Measurements from ENCODE around the gene TRNP1.

Gene TRNP1

DNA sequence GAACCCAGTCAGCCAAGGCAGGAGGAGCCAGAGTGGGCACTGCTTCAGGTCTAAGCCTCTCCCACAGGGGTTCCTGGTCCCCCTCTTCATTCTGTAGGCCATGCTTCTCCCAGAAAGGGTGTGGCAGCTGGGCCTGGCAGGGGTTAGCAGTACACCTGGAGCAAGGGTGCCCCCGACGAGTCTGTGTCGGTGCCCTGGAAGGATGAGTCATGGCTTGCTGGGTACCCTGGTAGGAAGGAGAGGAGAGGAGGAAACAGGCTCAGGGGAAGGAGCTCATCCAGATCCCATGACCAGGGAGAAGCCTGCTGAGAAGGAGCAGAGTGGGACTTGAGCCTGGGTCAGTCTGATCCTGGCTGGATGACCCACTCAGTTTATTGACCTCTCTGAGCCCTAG is 43.6 kb upstream of the TRNP1 start:
- DNase-seq (ENCODE audit: low read depth) = no peak
- TF ChIP-seq, protein P1, sequence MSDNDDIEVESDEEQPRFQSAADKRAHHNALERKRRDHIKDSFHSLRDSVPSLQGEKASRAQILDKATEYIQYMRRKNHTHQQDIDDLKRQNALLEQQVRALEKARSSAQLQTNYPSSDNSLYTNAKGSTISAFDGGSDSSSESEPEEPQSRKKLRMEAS (IDR thresholded peaks at IDR 0.05; ENCODE audit: low read depth, low read length) = no peak
- TF ChIP-seq, protein P2, sequence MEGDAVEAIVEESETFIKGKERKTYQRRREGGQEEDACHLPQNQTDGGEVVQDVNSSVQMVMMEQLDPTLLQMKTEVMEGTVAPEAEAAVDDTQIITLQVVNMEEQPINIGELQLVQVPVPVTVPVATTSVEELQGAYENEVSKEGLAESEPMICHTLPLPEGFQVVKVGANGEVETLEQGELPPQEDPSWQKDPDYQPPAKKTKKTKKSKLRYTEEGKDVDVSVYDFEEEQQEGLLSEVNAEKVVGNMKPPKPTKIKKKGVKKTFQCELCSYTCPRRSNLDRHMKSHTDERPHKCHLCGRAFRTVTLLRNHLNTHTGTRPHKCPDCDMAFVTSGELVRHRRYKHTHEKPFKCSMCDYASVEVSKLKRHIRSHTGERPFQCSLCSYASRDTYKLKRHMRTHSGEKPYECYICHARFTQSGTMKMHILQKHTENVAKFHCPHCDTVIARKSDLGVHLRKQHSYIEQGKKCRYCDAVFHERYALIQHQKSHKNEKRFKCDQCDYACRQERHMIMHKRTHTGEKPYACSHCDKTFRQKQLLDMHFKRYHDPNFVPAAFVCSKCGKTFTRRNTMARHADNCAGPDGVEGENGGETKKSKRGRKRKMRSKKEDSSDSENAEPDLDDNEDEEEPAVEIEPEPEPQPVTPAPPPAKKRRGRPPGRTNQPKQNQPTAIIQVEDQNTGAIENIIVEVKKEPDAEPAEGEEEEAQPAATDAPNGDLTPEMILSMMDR (IDR thresholded peaks at IDR 0.05; ENCODE audit: low read depth, low read length) = no peak
- TF ChIP-seq MYC (IDR thresholded peaks at IDR 0.05; ENCODE audit: low read depth, low read length) = no peak
- TF ChIP-seq POLR2A (IDR thresholded peaks at IDR 0.05; ENCODE audit: extremely low read depth, insufficient read length) = no peak
- no peak overlapping the region for H3K4me3 ChIP-seq (ENCODE audit: low read depth, low read length)

DNA sequence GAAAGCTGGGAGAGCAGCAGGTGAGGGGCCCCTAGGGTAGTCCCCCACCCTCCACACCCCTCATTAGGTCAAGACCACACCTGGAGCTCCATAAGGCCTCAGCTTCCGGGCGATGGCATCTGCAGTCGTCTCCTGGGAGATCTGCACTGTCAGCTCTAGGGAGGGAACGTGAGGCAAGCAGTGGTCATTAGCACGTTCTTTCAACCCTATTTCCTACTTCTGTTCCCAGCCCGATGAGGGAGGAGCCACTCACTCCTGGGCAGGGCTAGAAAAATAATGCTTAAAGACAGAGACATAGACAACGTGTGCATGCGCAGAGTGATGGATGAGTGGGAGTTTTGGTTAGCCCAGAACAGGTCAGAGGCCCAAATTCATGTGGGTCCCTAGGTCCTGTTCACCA is 42.9 kb upstream of the TRNP1 start:
- no peak overlapping the region for H3K4me3 ChIP-seq (ENCODE audit: low read depth, low read length)
- peak; percentile 53 for DNase-seq (ENCODE audit: low read depth)
- TF ChIP-seq, protein P1 (IDR thresholded peaks at IDR 0.05; ENCODE audit: low read depth, low read length) = no peak
- TF ChIP-seq MYC (IDR thresholded peaks at IDR 0.05; ENCODE audit: low read depth, low read length) (no peak), POLR2A (IDR thresholded peaks at IDR 0.05; ENCODE audit: extremely low read depth, insufficient read length) (no peak)
- TF ChIP-seq, protein P2 (IDR thresholded peaks at IDR 0.05; ENCODE audit: low read depth, low read length) = no peak

DNA sequence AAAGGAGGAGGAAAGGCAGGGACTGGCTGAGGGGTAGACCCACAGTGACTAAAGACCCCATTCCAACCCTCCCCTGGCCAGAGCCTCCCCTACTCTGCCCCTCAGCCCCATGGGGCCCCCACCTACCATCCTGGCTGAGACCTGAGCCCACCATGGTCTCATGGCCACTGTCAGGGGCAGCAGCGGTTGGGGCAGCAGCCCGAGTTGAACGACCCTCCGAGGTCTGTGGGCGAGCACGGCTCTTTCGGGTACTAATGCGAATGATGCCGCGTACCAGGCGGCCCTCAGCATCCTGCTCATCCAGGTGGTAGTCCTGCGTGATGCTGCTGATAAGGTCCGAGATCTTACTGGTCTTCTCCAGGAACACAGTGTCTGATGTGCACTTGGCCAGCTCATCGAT is 42.3 kb upstream of the TRNP1 start:
- TF ChIP-seq MYC (IDR thresholded peaks at IDR 0.05; ENCODE audit: low read depth, low read length) = no peak
- no peak for TF ChIP-seq POLR2A (IDR thresholded peaks at IDR 0.05; ENCODE audit: extremely low read depth, insufficient read length)
- TF ChIP-seq, protein P2 (IDR thresholded peaks at IDR 0.05; ENCODE audit: low read depth, low read length) = no peak
- TF ChIP-seq, protein P1 (IDR thresholded peaks at IDR 0.05; ENCODE audit: low read depth, low read length) = no peak
- H3K4me3 ChIP-seq (ENCODE audit: low read depth, low read length) = no peak overlapping the region
- DNase-seq (ENCODE audit: low read depth) = no peak

DNA sequence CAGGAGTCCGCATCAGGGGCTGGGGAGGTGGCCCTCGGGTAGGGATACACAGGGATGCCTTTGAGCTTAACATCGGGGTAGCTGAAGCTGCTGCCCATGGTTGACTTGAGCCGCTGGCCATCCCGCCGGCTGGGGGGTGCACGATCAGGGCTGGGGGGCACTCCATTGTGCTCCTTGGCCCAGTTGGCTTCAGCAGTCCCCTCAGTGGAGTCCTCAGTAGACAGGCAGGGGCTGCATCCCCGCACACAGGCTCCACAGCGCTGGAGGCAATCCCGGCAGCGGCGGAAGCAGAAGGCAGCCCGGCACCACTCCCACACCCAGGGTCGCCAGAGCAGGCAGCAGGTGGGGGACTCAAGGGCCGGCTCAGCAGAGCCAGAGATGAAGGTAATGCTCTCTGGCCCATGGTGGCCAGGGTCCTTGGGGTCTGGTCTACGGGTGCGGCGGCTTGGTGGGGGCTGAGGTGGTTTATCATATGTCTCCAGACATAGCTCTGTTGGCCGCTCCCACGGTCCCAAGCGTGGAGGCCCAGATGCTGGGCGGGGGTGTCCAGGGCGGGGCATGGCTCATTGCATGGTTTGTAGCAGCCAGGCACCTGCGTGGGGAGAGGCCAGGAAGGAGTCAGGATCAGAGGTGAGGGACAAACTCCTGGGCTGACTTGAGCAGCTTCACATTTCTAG is 41.5 kb upstream of the TRNP1 start:
- no peak overlapping the region for H3K4me3 ChIP-seq (ENCODE audit: low read depth, low read length)
- no peak for DNase-seq (ENCODE audit: low read depth)
- TF ChIP-seq, protein P1 (IDR thresholded peaks at IDR 0.05; ENCODE audit: low read depth, low read length) = no peak
- TF ChIP-seq, protein P2 (IDR thresholded peaks at IDR 0.05; ENCODE audit: low read depth, low read length) = no peak
- TF ChIP-seq POLR2A (IDR thresholded peaks at IDR 0.05; ENCODE audit: extremely low read depth, insufficient read length) = no peak
- TF ChIP-seq MYC (IDR thresholded peaks at IDR 0.05; ENCODE audit: low read depth, low read length) = no peak

DNA sequence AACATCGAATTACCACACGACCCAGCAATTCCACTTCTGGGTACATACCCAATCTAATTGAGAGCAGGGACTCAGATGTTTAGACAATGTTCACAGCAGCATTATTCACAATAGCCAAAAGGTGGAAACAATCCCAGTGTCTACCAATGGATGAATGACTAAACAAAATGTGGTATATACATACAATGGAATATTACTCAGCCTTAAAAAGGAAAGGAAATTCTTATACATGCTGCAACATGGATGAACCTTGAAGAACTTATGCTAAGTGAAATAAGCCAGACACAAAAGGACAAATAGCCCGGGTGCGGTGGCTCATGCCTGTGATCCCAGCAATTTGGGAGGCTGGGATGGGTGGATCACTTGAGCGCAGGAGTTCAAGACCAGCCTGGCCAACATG is 40.1 kb upstream of the TRNP1 start:
- no peak overlapping the region for H3K4me3 ChIP-seq (ENCODE audit: low read depth, low read length)
- no peak for DNase-seq (ENCODE audit: low read depth)
- TF ChIP-seq MYC (IDR thresholded peaks at IDR 0.05; ENCODE audit: low read depth, low read length) (no peak), POLR2A (IDR thresholded peaks at IDR 0.05; ENCODE audit: extremely low read depth, insufficient read length) (no peak)
- TF ChIP-seq, protein P2 (IDR thresholded peaks at IDR 0.05; ENCODE audit: low read depth, low read length) = no peak
- TF ChIP-seq, protein P1 (IDR thresholded peaks at IDR 0.05; ENCODE audit: low read depth, low read length) = no peak

Data from NB4 (cell line).